Fibroblast of lung (primary cell): ENCODE results near the gene ZDHHC13. TPM values are rescaled to one million over a fixed set of nuclear protein-coding genes. Genes with fewer than 3 reads are reported as not detected.

Experiments
- DNase-seq, 2 donors: peaks; one replicate each; pipeline versions ENCODE4 v3.0.0 to v3.0.0-alpha.2; 2010; ENCODE audit warnings: low read depth in 2 of 2
- H2AFZ ChIP-seq: 2 replicates; pipeline ENCODE4 v1.5.1; 2012; ENCODE audit warnings: low read length, control low read depth, inconsistent platforms
- H3K27ac ChIP-seq: 2 replicates; pipeline ENCODE4 v1.5.1; 2011; ENCODE audit warnings: low read length, control low read depth; ENCODE audit not compliant: insufficient read depth
- H3K27me3 ChIP-seq: 2 replicates; pipeline ENCODE4 v1.5.1; 2011; ENCODE audit warnings: mild to moderate bottlenecking, low read length; ENCODE audit not compliant: control insufficient read depth, insufficient read depth
- H3K36me3 ChIP-seq: 2 replicates; pipeline ENCODE4 v1.5.1; 2011; ENCODE audit warnings: low read length; ENCODE audit not compliant: control insufficient read depth, insufficient read depth
- H3K4me1 ChIP-seq: 2 replicates; pipeline ENCODE4 v1.5.1; 2011; ENCODE audit warnings: low read length; ENCODE audit not compliant: control insufficient read depth, insufficient read depth; ENCODE audit errors: extremely low read depth
- H3K4me2 ChIP-seq: 2 replicates; pipeline ENCODE4 v1.5.1; 2011; ENCODE audit warnings: low read length, control low read depth; ENCODE audit not compliant: insufficient read depth; ENCODE audit errors: extremely low read depth
- H3K4me3 ChIP-seq, 4 experiments: fragments of 200-600 bp in 1 of 4; sonication (generic) in 1 of 4; replicated peaks in 1 of 4; 2 replicates each; pipeline ENCODE4 v1.5.1; 2011 to 2016; ENCODE audit warnings: low read length in 4 of 4, low read depth in 3 of 4, mild to moderate bottlenecking in 3 of 4, control low read depth in 2 of 4, inconsistent platforms in 1 of 4, mixed read lengths in 1 of 4; ENCODE audit not compliant: insufficient read depth in 1 of 4; ENCODE audit errors: control extremely low read depth in 1 of 4
- H3K79me2 ChIP-seq: 2 replicates; pipeline ENCODE4 v1.5.1; 2012; ENCODE audit warnings: mild to moderate bottlenecking, low read length, inconsistent platforms; ENCODE audit not compliant: control insufficient read depth, insufficient read depth
- H3K9ac ChIP-seq: 2 replicates; pipeline ENCODE4 v1.5.1; 2011; ENCODE audit warnings: mild to moderate bottlenecking, low read length, control low read depth; ENCODE audit not compliant: insufficient read depth
- H3K9me3 ChIP-seq: 2 replicates; pipeline ENCODE4 v1.5.1; 2012; ENCODE audit warnings: low read depth, low read length; ENCODE audit not compliant: control insufficient read depth, insufficient read depth
- H4K20me1 ChIP-seq: 2 replicates; pipeline ENCODE4 v1.5.1; 2011; ENCODE audit warnings: low read length; ENCODE audit not compliant: control insufficient read depth, insufficient read depth; ENCODE audit errors: extremely low read depth
- EZH2 ChIP-seq: IDR thresholded peaks from 2 replicates; pipeline ENCODE4 v1.5.1; 2012; ENCODE audit warnings: low read length, control low read depth, mild to moderate bottlenecking; ENCODE audit errors: missing control alignments
- polyA plus RNA-seq, 2 donors: library from polyadenylated mRNA; depleted of rRNA in 1 of 2; stranded (reverse) in 1 of 2; unstranded in 1 of 2; fragments of >200 nt; gene quantifications; 2 replicates each; pipeline ENCODE4 v1.2.1, GENCODE V29; 2011 to 2012; ENCODE audit warnings: missing spikeins in 1 of 2
- total RNA-seq: library from RNA; depleted of rRNA; stranded (reverse); fragments of >200 nt; gene quantifications from 2 replicates; pipeline ENCODE4 v1.2.1, GENCODE V29; 2014
- TF ChIP-seq, protein P1 (sequence below), 2 donors: IDR thresholded peaks in 1 of 2; conservative IDR thresholded peaks in 1 of 2; 1 replicate in 1 of 2; 2 replicates in 1 of 2; pipeline ENCODE4 v1.5.1; 2011 to 2012; ENCODE audit warnings: low read length in 2 of 2, control low read depth in 1 of 2, inconsistent platforms in 1 of 2, low read depth in 1 of 2, mild to moderate bottlenecking in 1 of 2

ZDHHC13 gene
- total and polyA plus RNA-seq, 2 donors (not counting 1 experiment from before 2014, with no cell fraction given) = 11.1 to 16.1 TPM

DNA sequence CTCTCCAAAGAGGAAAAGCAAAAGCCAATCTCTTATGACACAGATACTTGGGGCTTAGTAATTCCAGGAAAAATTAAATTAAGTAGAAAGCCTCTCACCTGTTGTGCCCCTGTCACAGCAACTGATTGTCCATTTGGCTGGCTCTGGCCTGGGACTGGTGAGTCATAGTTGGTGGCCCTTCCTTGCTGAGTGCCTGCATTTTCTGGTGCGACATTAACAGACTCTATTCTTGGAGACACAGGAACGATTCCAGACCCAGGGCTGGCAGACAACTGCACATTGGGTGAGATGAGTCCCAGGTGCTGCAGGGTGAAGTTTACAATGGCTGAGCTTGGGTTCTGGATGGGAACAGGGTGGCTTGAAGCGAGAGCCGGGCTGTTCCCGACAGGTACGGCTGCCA is 108.2 kb downstream of the ZDHHC13 start:
- H3K4me3 ChIP-seq = no peak overlapping the region
- H3K9ac ChIP-seq = no peak overlapping the region
- H3K36me3 ChIP-seq = no peaks in the 10 kb centered on the region
- H3K27ac ChIP-seq = no peak overlapping the region
- no peaks in the 10 kb centered on the region for H4K20me1 ChIP-seq
- no peak overlapping the region for H2AFZ ChIP-seq
- H3K4me1 ChIP-seq = no peaks in the 10 kb centered on the region
- H3K79me2 ChIP-seq = no peaks in the 10 kb centered on the region
- H3K9me3 ChIP-seq = no peaks in the 10 kb centered on the region
- H3K27me3 ChIP-seq = no peaks in the 10 kb centered on the region
- DNase-seq = no peak
- no peak for TF ChIP-seq EZH2
- TF ChIP-seq, protein P1, sequence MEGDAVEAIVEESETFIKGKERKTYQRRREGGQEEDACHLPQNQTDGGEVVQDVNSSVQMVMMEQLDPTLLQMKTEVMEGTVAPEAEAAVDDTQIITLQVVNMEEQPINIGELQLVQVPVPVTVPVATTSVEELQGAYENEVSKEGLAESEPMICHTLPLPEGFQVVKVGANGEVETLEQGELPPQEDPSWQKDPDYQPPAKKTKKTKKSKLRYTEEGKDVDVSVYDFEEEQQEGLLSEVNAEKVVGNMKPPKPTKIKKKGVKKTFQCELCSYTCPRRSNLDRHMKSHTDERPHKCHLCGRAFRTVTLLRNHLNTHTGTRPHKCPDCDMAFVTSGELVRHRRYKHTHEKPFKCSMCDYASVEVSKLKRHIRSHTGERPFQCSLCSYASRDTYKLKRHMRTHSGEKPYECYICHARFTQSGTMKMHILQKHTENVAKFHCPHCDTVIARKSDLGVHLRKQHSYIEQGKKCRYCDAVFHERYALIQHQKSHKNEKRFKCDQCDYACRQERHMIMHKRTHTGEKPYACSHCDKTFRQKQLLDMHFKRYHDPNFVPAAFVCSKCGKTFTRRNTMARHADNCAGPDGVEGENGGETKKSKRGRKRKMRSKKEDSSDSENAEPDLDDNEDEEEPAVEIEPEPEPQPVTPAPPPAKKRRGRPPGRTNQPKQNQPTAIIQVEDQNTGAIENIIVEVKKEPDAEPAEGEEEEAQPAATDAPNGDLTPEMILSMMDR (conservative IDR thresholded peaks at IDR 0.05 in 1 of 2, IDR thresholded peaks at IDR 0.05 in 1 of 2; ENCODE audit: low read depth in 1 of 2, low read length in 2 of 2) = no peak
- no peak overlapping the region for H3K4me2 ChIP-seq

DNA sequence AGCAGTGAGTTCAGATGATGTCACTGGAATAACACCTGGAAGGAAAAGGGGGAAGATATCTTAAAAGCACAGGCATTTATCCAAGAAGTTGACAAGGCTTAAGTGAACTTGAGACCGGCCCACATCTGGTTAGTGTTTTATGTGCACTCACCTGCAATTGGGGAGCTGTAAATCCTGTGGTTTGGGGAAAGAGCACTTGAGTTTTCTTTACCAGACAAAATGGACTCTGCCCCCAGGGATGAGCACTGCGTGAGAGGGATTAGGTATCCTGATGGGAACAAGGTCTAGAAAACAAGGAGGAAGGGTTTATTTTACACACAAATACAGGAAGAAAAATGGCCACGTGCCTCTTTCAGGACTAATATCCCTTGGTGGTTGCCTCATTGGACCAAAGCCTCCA is 108.6 kb downstream of the ZDHHC13 start:
- H3K9me3 ChIP-seq = no peaks in the 10 kb centered on the region

More for the DNA sequence above, 108.6 kb downstream of the ZDHHC13 start:
- TF ChIP-seq, protein P1 (conservative IDR thresholded peaks at IDR 0.05 in 1 of 2, IDR thresholded peaks at IDR 0.05 in 1 of 2; ENCODE audit: low read depth in 1 of 2, low read length in 2 of 2) = no peak
- TF ChIP-seq EZH2 = no peak
- Histone ChIP-seq H3K4me2 (no peak overlapping the region), H4K20me1 (no peaks in the 10 kb centered on the region), H3K36me3 (no peaks in the 10 kb centered on the region), H3K4me1 (no peaks in the 10 kb centered on the region), H3K27me3 (no peaks in the 10 kb centered on the region), H3K4me3 (no peak overlapping the region), H3K9ac (no peak overlapping the region), H3K27ac (no peak overlapping the region), H2AFZ (no peak overlapping the region), H3K79me2 (no peaks in the 10 kb centered on the region)
- DNase-seq = no peak

Other genes with a start within 250 kb of the ZDHHC13 start
- not detected in 2 replicates for gene MRGPRX1, start 177.8 kb upstream of the ZDHHC13 start, total RNA-seq
- not detected in 2 replicates for gene MRGPRX1, start 177.8 kb upstream of the ZDHHC13 start, polyA plus RNA-seq
- not detected in 2 replicates for gene MRGPRX2, start 56.5 kb upstream of the ZDHHC13 start, total RNA-seq
- not detected in 2 replicates for gene MRGPRX2, start 56.5 kb upstream of the ZDHHC13 start, polyA plus RNA-seq
- not detected in 2 replicates for gene CSRP3, start 84.8 kb downstream of the ZDHHC13 start, total RNA-seq
- gene CSRP3, start 84.8 kb downstream of the ZDHHC13 start, polyA plus RNA-seq = 0.15 TPM in 1 of 2 replicates, not detected in the other
- 0.17 TPM in 1 of 2 replicates, not detected in the other for gene E2F8, start 123.8 kb downstream of the ZDHHC13 start, total RNA-seq
- gene E2F8, start 123.8 kb downstream of the ZDHHC13 start, polyA plus RNA-seq = 0.94 and 3.8 TPM in 2 replicates